Measurements from ENCODE around the gene RPUSD1.
A peak's percentile ranks its signal among the peaks of the same experiment; 100 is the strongest.
"Not testable (repeated sequence)": the region's sequence is repeated elsewhere in the genome, so short reads cannot be mapped to it uniquely, and the experiment has no call there.

RPUSD1 gene

GRCh38 chr16:787978-788398, at the start of gene RPUSD1:
TSS of gene RPUSD1 (minus strand) at chr16:788381. CDS start at chr16:787737, 644 bp downstream.
- no peak for TF ChIP-seq CTCF (IDR thresholded peaks at IDR 0.05; ENCODE audit: low read depth, low read length)
- peak within 1 kb of the TSS; percentile 91 to 94 for H3K4me3 ChIP-seq (replicated peaks in 1 of 2; ENCODE audit: low read depth in 2 of 2, low read length in 2 of 2)
- no peak for DNase-seq (ENCODE audit: low read depth in 2 of 2)

GRCh38 chr16:836822-837221, 48.6 kb upstream of the RPUSD1 start:
- H3K4me3 ChIP-seq (replicated peaks in 1 of 2; ENCODE audit: low read depth in 2 of 2, low read length in 2 of 2); DNase-seq (ENCODE audit: low read depth in 2 of 2): not testable (repeated sequence)

GRCh38 chr16:836221-836620, 48.0 kb upstream of the RPUSD1 start:
- DNase-seq (ENCODE audit: low read depth in 2 of 2): no peak
- no peak for TF ChIP-seq CTCF (IDR thresholded peaks at IDR 0.05; ENCODE audit: low read depth, low read length)
- H3K4me3 ChIP-seq (replicated peaks in 1 of 2; ENCODE audit: low read depth in 2 of 2, low read length in 2 of 2): no peak overlapping the region

GRCh38 chr16:835373-835772, 47.2 kb upstream of the RPUSD1 start:
- DNase-seq (ENCODE audit: low read depth in 2 of 2): no peak
- no peak for TF ChIP-seq CTCF (IDR thresholded peaks at IDR 0.05; ENCODE audit: low read depth, low read length)
- no peak overlapping the region for H3K4me3 ChIP-seq (replicated peaks in 1 of 2; ENCODE audit: low read depth in 2 of 2, low read length in 2 of 2)

GRCh38 chr16:833411-833810, 45.2 kb upstream of the RPUSD1 start:
- no peak overlapping the region for H3K4me3 ChIP-seq (replicated peaks in 1 of 2; ENCODE audit: low read depth in 2 of 2, low read length in 2 of 2)
- no peak for DNase-seq (ENCODE audit: low read depth in 2 of 2)
- no peak for TF ChIP-seq CTCF (IDR thresholded peaks at IDR 0.05; ENCODE audit: low read depth, low read length)

GRCh38 chr16:832652-833336, 44.6 kb upstream of the RPUSD1 start:
- DNase-seq (ENCODE audit: low read depth in 2 of 2): no peak
- TF ChIP-seq CTCF (IDR thresholded peaks at IDR 0.05; ENCODE audit: low read depth, low read length): no peak
- no peak overlapping the region for H3K4me3 ChIP-seq (replicated peaks in 1 of 2; ENCODE audit: low read depth in 2 of 2, low read length in 2 of 2)

- H3K4me3 ChIP-seq (replicated peaks in 1 of 2; ENCODE audit: low read depth in 2 of 2, low read length in 2 of 2): no peak overlapping the region
- DNase-seq (ENCODE audit: low read depth in 2 of 2): no peak
- TF ChIP-seq CTCF (IDR thresholded peaks at IDR 0.05; ENCODE audit: low read depth, low read length): no peak
These were observed 43.6 kb upstream of the RPUSD1 start for GRCh38 chr16:831571-832413.
